Bladder microvascular endothelial cell (primary cell): ENCODE measurements around the gene CROCC. TPM values are rescaled to one million over a fixed set of nuclear protein-coding genes. Genes with fewer than 3 reads are reported as not detected.

Source experiments
- total RNA-seq: library from RNA; depleted of rRNA; stranded (reverse); fragments of >200 nt; gene quantifications from 2 replicates; pipeline ENCODE4 v1.2.3, GENCODE V29; 2014

The CROCC gene, protein sequence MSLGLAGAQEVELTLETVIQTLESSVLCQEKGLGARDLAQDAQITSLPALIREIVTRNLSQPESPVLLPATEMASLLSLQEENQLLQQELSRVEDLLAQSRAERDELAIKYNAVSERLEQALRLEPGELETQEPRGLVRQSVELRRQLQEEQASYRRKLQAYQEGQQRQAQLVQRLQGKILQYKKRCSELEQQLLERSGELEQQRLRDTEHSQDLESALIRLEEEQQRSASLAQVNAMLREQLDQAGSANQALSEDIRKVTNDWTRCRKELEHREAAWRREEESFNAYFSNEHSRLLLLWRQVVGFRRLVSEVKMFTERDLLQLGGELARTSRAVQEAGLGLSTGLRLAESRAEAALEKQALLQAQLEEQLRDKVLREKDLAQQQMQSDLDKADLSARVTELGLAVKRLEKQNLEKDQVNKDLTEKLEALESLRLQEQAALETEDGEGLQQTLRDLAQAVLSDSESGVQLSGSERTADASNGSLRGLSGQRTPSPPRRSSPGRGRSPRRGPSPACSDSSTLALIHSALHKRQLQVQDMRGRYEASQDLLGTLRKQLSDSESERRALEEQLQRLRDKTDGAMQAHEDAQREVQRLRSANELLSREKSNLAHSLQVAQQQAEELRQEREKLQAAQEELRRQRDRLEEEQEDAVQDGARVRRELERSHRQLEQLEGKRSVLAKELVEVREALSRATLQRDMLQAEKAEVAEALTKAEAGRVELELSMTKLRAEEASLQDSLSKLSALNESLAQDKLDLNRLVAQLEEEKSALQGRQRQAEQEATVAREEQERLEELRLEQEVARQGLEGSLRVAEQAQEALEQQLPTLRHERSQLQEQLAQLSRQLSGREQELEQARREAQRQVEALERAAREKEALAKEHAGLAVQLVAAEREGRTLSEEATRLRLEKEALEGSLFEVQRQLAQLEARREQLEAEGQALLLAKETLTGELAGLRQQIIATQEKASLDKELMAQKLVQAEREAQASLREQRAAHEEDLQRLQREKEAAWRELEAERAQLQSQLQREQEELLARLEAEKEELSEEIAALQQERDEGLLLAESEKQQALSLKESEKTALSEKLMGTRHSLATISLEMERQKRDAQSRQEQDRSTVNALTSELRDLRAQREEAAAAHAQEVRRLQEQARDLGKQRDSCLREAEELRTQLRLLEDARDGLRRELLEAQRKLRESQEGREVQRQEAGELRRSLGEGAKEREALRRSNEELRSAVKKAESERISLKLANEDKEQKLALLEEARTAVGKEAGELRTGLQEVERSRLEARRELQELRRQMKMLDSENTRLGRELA (N-terminal part only)
- 15.5 and 22.8 TPM in 2 replicates for total RNA-seq

DNA sequence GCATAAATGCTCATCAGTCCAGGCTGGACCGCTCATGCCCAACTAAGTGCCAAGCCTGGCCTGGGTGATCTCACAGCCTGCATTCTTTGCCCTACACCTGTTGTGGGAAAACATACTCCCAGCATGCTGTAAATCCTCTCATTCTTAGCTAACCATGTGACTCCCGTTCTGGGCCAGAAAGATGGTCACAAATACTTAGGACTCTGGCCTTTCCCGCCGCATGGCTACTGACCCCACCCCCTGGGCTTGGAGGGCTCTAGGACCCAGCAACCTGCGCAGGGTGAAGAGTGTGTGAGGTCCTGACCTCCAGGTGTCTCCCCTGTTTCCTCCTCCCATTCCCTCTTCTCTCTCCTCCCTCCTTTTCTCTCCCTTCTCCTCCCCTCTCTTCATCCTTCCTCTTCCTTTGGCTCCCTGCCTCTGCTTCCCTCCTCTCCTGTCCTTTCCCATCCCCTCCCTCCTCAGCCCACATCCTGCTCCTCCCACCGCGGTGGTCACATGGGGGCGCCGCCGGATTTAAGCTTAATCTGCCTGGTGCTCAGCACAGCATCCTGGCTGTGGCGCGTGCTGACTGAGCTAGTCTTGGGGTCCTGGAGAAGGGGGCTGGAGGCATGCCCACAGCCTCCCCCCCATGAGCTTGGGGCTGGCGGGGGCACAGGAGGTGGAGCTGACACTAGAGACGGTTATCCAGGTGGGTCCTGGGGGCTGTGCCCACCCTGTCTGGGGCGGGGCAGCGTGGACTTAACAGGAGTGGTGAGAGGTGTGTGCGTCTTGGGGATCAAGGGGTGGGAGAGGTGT is at the start of gene CROCC:
TSS of gene CROCC (plus strand) at position 541 of the 795 bp plus-strand sequence. CDS start at position 629, 88 bp downstream.

DNA sequence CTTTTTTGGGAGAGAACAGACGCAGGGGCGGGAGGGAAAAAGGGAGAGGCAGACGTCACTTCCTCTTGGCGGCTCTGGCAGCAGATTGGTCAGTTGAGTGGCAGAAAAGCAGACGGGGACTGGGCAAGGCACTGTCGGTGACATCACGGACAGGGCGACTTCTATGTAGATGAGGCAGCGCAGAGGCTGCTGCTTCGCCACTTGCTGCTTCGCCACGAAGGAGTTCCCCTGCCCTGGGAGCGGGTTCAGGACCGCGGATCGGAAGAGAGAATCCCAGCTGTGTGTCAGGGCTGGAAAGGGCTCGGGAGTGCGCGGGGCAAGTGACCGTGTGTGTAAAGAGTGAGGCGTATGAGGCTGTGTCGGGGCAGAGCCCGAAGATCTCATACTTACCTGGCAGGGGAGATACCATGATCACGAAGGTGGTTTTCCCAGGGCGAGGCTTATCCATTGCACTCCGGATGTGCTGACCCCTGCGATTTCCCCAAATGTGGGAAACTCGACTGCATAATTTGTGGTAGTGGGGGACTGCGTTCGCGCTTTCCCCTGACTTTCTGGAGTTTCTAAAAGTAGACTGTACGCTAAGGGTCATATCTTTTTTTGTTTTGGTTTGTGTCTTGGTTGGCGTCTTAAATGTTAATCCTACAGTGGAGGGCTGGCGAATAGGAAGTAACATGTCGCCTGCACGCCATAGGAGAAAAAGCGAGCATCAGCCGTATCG is 26.0 kb upstream of the CROCC start, which contains the start of gene RNU1-2:
TSS of gene RNU1-2 (plus strand) at position 383 of the 718 bp plus-strand sequence.

GRCh38 chr1:16980473-16981268 is 58.9 kb downstream of the CROCC start, which contains the start of gene MFAP2:
MFAP2 (minus strand) TSS chr1:16980620; CDS start chr1:16978273, 2,347 bp downstream.

DNA sequence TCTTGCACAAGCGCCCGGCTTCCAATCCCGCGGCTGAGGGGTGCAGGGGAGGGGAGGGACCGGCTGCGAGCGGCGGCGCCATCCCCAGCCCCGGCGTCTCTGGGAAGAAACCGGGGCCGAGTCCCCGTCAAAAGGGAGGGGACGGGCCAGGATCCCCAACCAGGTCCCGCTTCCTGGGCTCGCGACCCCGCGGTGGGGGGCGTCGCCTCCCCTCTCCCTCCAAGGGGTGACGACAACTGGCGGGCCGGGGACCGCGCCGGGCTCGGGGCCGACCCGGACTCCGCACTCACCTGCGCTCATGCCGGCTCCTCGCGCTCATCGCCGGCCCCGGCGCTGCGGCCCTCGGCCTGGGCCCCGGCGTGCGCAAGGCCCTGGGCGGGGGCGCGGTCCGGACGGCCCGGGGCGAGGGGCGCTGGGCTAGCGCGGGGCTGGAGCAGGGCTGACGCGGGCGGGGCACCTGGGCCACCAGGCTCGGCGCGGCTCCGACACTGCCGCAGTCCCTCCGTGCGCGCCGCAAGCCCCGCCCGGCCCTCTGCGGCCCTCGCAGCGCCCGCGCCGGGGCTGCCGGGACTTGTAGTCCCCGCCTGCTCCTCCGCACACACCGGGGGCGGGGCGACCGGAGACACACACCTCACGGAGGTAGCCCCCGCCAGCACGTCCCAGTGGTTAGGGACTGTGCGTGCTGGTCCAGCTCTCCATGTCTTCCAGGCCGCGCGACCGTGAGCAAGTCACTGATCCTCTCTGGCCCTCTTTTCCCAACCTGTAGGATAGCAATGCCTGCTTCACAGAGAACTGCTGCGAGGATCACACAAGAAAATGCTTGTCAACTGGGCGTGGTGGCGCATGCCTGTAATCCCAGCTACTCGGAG is 89.9 kb downstream of the CROCC start, which contains the start of gene ATP13A2:
TSS of gene ATP13A2 (minus strand) at position 490 of the 869 bp plus-strand sequence. CDS start at position 300, 190 bp downstream.

Other genes starting within 250 kb of the CROCC start
- gene RNU1-4, start 181.4 kb upstream of the CROCC start, total RNA-seq: 509 and 6,751 TPM in 2 replicates
- 509 and 6,751 TPM in 2 replicates for gene RNU1-2, start 26.0 kb upstream of the CROCC start, total RNA-seq
- gene MFAP2, start 58.7 kb downstream of the CROCC start, total RNA-seq: 4.5 and 40.3 TPM in 2 replicates
- gene ATP13A2, start 90.0 kb downstream of the CROCC start, total RNA-seq: 51.5 and 152 TPM in 2 replicates
- 127 and 133 TPM in 2 replicates for gene SDHB, start 132.1 kb downstream of the CROCC start, total RNA-seq
- gene PADI2, start 197.5 kb downstream of the CROCC start, total RNA-seq: under 0.01 and 0.38 TPM in 2 replicates